OCI-LY7 (cell line): ENCODE measurements around the gene EHBP1. TPM values are rescaled to one million over a fixed set of nuclear protein-coding genes. Genes with fewer than 3 reads are reported as not detected.

Experiments used
- BruUV-seq: library from RNA; stranded (reverse); fragments of 400-500 nt; replicated peaks from 2 replicates; lab custom pipeline; 2021; lab: Mats Ljungman, UMichigan
- CTCF ChIA-PET: fragments of 300-600 bp; sonication (Branson Sonifier 250); formaldehyde crosslinking; loops from one replicate; lab custom pipeline; 2022; ENCODE audit warnings: antibody characterized with exemption; ENCODE audit not compliant: unreplicated experiment; lab: Charles Lee
- POLR2A ChIA-PET: fragments of 300-600 bp; sonication (Branson Sonifier 250); formaldehyde crosslinking; loops from one replicate; lab custom pipeline; 2022; ENCODE audit warnings: antibody characterized with exemption; lab: Charles Lee
- DNase-seq: peaks from one replicate; pipeline ENCODE4 v3.0.0-alpha.2; 2015; ENCODE audit warnings: low spot score
- H2AFZ ChIP-seq: fragments of 200-600 bp; sonication (generic), shearing (Covaris generic); 2 replicates; pipeline ENCODE4 v1.6.1; 2014; ENCODE audit warnings: mild to moderate bottlenecking, antibody characterized with exemption, low read length, moderate library complexity
- H3K27ac ChIP-seq: fragments of 200-600 bp; sonication (generic); 2 replicates; pipeline ENCODE4 v1.5.1; 2014; ENCODE audit warnings: mixed run types, low read depth, mild to moderate bottlenecking, moderate library complexity, low read length, inconsistent platforms; ENCODE audit not compliant: poor library complexity, severe bottlenecking
- H3K36me3 ChIP-seq: fragments of 200-600 bp; sonication (generic); 2 replicates; pipeline ENCODE4 v1.6.1; 2014; ENCODE audit warnings: mild to moderate bottlenecking, antibody characterized with exemption, low read length, moderate library complexity, mixed read lengths; ENCODE audit not compliant: insufficient read depth
- H3K4me1 ChIP-seq: fragments of 200-600 bp; sonication (generic); 2 replicates; pipeline ENCODE4 v1.5.1; 2014; ENCODE audit warnings: mild to moderate bottlenecking, low read length; ENCODE audit not compliant: insufficient read depth, poor library complexity, severe bottlenecking
- H3K4me2 ChIP-seq: fragments of 200-600 bp; sonication (generic); 2 replicates; pipeline ENCODE4 v1.6.1; 2014; ENCODE audit warnings: mild to moderate bottlenecking, low read length
- H3K4me3 ChIP-seq: fragments of 200-600 bp; sonication (generic); 2 replicates; pipeline ENCODE4 v1.5.1; 2014; ENCODE audit warnings: mild to moderate bottlenecking, low read depth, low read length; ENCODE audit not compliant: poor library complexity, severe bottlenecking
- H3K79me2 ChIP-seq: fragments of 200-600 bp; sonication (generic); 2 replicates; pipeline ENCODE4 v1.6.1; 2016; ENCODE audit warnings: low read depth, mild to moderate bottlenecking, low read length, moderate library complexity, mixed read lengths; ENCODE audit not compliant: insufficient read depth
- H3K9me2 ChIP-seq: fragments of 200-600 bp; sonication (generic); 2 replicates; pipeline ENCODE4 v1.6.1; 2016; ENCODE audit warnings: mild to moderate bottlenecking, low read length, mixed read lengths; ENCODE audit not compliant: insufficient read depth
- H3K9me3 ChIP-seq: fragments of 200-600 bp; sonication (generic); 2 replicates; pipeline ENCODE4 v1.6.1; 2014; ENCODE audit warnings: mild to moderate bottlenecking, mixed run types, low read length, mixed read lengths
- H4K20me1 ChIP-seq: fragments of 200-600 bp; sonication (generic); 2 replicates; pipeline ENCODE4 v1.6.1; 2014; ENCODE audit warnings: mild to moderate bottlenecking, antibody characterized with exemption, low read length, moderate library complexity, mixed read lengths; ENCODE audit not compliant: insufficient read depth
- CTCF ChIP-seq: fragments of 200-600 bp; sonication (generic); conservative IDR thresholded peaks from 2 replicates; pipeline ENCODE4 v1.5.1; 2014; ENCODE audit warnings: mild to moderate bottlenecking, antibody characterized with exemption, low read length, moderate library complexity, mixed read lengths
- EZH2phosphoT487 ChIP-seq: fragments of 200-600 bp; sonication (generic); IDR thresholded peaks from 2 replicates; pipeline ENCODE4 v1.6.1; 2018; ENCODE audit warnings: low read depth, borderline replicate concordance, mild to moderate bottlenecking, mixed run types, antibody characterized with exemption, low read length, moderate library complexity, mixed read lengths
- intact Hi-C: fragments of 100-400 bp; cut with micrococcal nuclease; formaldehyde crosslinking; loops from one replicate; pipeline ENCODE4 v1.10.0; 2022; ENCODE audit not compliant: unreplicated experiment
- small RNA-seq: library from RNA; depleted of rRNA; stranded (forward); fragments of <200 nt; gene quantifications from one replicate; pipeline ENCODE3, GENCODE V24; 2014
- total RNA-seq, 2 experiments: library from RNA; depleted of rRNA in 1 of 2; stranded (reverse); fragments of >200 nt in 1 of 2; shearing (Covaris generic) in 1 of 2; gene quantifications; 2 replicates each; pipeline ENCODE4 v1.2.3, GENCODE V29; 2014 to 2022

Gene EHBP1
- total RNA-seq, 2 experiments from 2014 or later, result 26.8 to 34.1 TPM

- TF ChIP-seq CTCF, result no peak
- TF ChIP-seq EZH2phosphoT487, result no peak
- H2AFZ ChIP-seq, result no peak overlapping the region
- H3K4me2 ChIP-seq, result no peak overlapping the region
- H3K4me1 ChIP-seq, result no peaks in the 10 kb centered on the region
- H3K27ac ChIP-seq, result no peak overlapping the region
- no peaks in the 10 kb centered on the region for H3K79me2 ChIP-seq
- POLR2A ChIA-PET, result interaction anchor here (1.2 kb wide), 1 partner anchor 583 kb away, joined by 3 read pairs; no protein-coding TSS in a partner anchor
- H3K36me3 ChIP-seq, result no peaks in the 10 kb centered on the region
- no peaks in the 10 kb centered on the region for H3K9me2 ChIP-seq
- no peaks in the 10 kb centered on the region for H4K20me1 ChIP-seq
- CTCF ChIA-PET, result no interaction called here
- intact Hi-C loops, result no loop called here
- no TSS peak for BruUV-seq
- no peak for DNase-seq
- H3K9me3 ChIP-seq, result no peaks in the 10 kb centered on the region
- H3K4me3 ChIP-seq, result no peak overlapping the region
Measured at GRCh38 chr2:63092401-63092800, 386.9 kb downstream of the EHBP1 start.

GRCh38 chr2:63092857-63093256, 387.3 kb downstream of the EHBP1 start:
- Histone ChIP-seq H3K79me2 (no peaks in the 10 kb centered on the region), H4K20me1 (no peaks in the 10 kb centered on the region), H3K4me1 (no peaks in the 10 kb centered on the region), H3K9me2 (no peaks in the 10 kb centered on the region), H3K36me3 (no peaks in the 10 kb centered on the region), H3K27ac (no peak overlapping the region), H3K4me3 (no peak overlapping the region), H3K9me3 (no peaks in the 10 kb centered on the region), H3K4me2 (no peak overlapping the region), H2AFZ (no peak overlapping the region)
- DNase-seq, result no peak
- CTCF ChIA-PET, result no interaction called here
- BruUV-seq, result no TSS peak
- TF ChIP-seq CTCF, result no peak
- TF ChIP-seq EZH2phosphoT487, result no peak
- intact Hi-C loops, result no loop called here
- POLR2A ChIA-PET, result interaction anchor here (1.2 kb wide), 1 partner anchor 583 kb away, joined by 3 read pairs; no protein-coding TSS in a partner anchor

- DNase-seq, result no peak
- no peaks in the 10 kb centered on the region for H4K20me1 ChIP-seq
- no peaks in the 10 kb centered on the region for H3K79me2 ChIP-seq
- no peak overlapping the region for H3K27ac ChIP-seq
- H2AFZ ChIP-seq, result no peak overlapping the region
- no peaks in the 10 kb centered on the region for H3K36me3 ChIP-seq
- H3K9me3 ChIP-seq, result no peaks in the 10 kb centered on the region
- BruUV-seq, result no TSS peak
- H3K4me2 ChIP-seq, result no peak overlapping the region
- H3K4me1 ChIP-seq, result no peaks in the 10 kb centered on the region
- H3K4me3 ChIP-seq, result no peak overlapping the region
- no peaks in the 10 kb centered on the region for H3K9me2 ChIP-seq
- ChIA-PET CTCF (no interaction called here), POLR2A (no interaction called here)
- TF ChIP-seq EZH2phosphoT487 (no peak), CTCF (no peak)
- intact Hi-C loops, result no loop called here
Measured at GRCh38 chr2:63093502-63093901, 388.0 kb downstream of the EHBP1 start.

Small RNA genes within 50 kb of the gene (small RNA-seq; reads per million reads assigned to genes)
- gene RF00019, result not detected

Other genes with a start within 250 kb of the EHBP1 start
- gene TMEM17, start 199.5 kb upstream of the EHBP1 start, total RNA-seq (2014; rRNA removed; shearing (Covaris generic)), result 1.4 TPM in 1 of 2 replicates, not detected in the other
- not detected in 2 replicates for gene TMEM17, start 199.5 kb upstream of the EHBP1 start, total RNA-seq (2022)